Karpas-422 (cell line): ENCODE data around the gene ARID5A. TPM values are rescaled to one million over a fixed set of nuclear protein-coding genes. Genes with fewer than 3 reads are reported as not detected.

Source experiments
- DNase-seq: peaks from one replicate; pipeline ENCODE4 v3.0.0-alpha.2; 2015
- H2AFZ ChIP-seq: fragments of 200-600 bp; sonication (generic); 2 replicates; pipeline ENCODE4 v1.6.1; 2014; ENCODE audit warnings: antibody characterized with exemption, low read length, mixed read lengths
- H3K27ac ChIP-seq: fragments of 200-600 bp; sonication (generic); 2 replicates; pipeline ENCODE4 v1.5.1; 2014; ENCODE audit warnings: mild to moderate bottlenecking, low read length, moderate library complexity
- H3K27me3 ChIP-seq: fragments of 200-600 bp; sonication (generic); 2 replicates; pipeline ENCODE4 v1.6.1; 2014; ENCODE audit warnings: low read length, mixed read lengths
- H3K36me3 ChIP-seq: fragments of 200-600 bp; sonication (generic); 2 replicates; pipeline ENCODE4 v1.6.1; 2014; ENCODE audit warnings: low read length, mixed read lengths; ENCODE audit not compliant: insufficient read depth
- H3K4me1 ChIP-seq: fragments of 200-600 bp; sonication (generic); 2 replicates; pipeline ENCODE4 v1.6.1; 2014; ENCODE audit warnings: mild to moderate bottlenecking, low read length, mixed read lengths
- H3K4me2 ChIP-seq: fragments of 200-600 bp; sonication (generic); 2 replicates; pipeline ENCODE4 v1.6.1; 2014; ENCODE audit warnings: low read length, low read depth, mild to moderate bottlenecking; ENCODE audit not compliant: poor library complexity, severe bottlenecking
- H3K4me3 ChIP-seq: fragments of 200-600 bp; sonication (generic); 2 replicates; pipeline ENCODE4 v1.5.1; 2014; ENCODE audit warnings: mild to moderate bottlenecking, antibody characterized with exemption, low read length, mixed read lengths
- H3K79me2 ChIP-seq: fragments of 200-600 bp; sonication (generic); 2 replicates; pipeline ENCODE4 v1.6.1; 2014; ENCODE audit warnings: mild to moderate bottlenecking, low read length, mixed read lengths
- H3K9ac ChIP-seq: fragments of 200-600 bp; sonication (generic); 2 replicates; pipeline ENCODE4 v1.6.0; 2014; ENCODE audit warnings: low read length
- H3K9me2 ChIP-seq: fragments of 200-600 bp; sonication (generic), shearing (Covaris generic); replicated peaks from 2 replicates; pipeline ENCODE4 v1.6.0; 2014; ENCODE audit warnings: mild to moderate bottlenecking, low read length, moderate library complexity; ENCODE audit not compliant: insufficient read depth
- H3K9me3 ChIP-seq: fragments of 300-700, 200-600 bp; sonication (generic); 2 replicates; pipeline ENCODE4 v1.6.1; 2014; ENCODE audit warnings: low read length, mixed read lengths
- H4K20me1 ChIP-seq: fragments of 200-600 bp; sonication (generic); 2 replicates; pipeline ENCODE4 v1.6.1; 2014; ENCODE audit warnings: mild to moderate bottlenecking, antibody characterized with exemption, low read length, low read depth; ENCODE audit not compliant: insufficient read depth
- total RNA-seq: library from RNA; depleted of rRNA; stranded (reverse); fragments of >200 nt; shearing (Covaris generic); gene quantifications from 2 replicates; pipeline ENCODE4 v1.2.3, GENCODE V29; 2014; ENCODE audit warnings: low replicate concordance

ARID5A gene
- total RNA-seq, 1 experiment from 2014 or later, result 1.8 TPM

DNA sequence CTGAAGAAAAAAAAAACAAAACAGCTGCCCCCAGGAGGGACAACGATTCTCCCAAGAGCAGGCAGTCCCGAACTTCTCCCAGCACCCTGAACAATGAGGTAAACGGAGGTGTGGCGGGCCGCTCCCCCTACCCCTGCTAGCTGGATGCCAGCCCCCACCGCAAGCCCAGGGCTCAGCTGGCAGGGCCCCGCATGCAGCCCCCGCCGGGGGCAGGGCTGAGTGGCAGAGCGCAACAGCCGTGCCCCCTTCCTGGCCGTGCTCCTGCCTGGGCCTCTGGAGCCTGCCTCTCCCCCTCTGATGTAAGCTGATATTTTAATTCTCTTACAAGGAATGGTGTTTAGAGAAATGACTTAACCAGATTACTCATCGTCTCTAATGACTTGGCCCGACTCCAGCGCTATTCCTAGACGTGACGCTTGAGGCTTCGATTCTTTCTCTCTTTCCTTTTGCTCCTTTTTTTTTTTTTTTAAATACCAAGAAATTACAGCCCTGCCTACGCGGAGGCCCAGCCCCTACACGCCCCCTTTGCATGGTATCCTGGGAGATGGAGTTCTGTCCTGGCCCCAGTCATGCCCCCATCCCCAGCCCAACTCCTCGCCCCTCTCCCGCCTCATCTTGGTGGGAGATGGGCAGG, 4.6 kb upstream of the ARID5A start:
- no peak overlapping the region for H3K9ac ChIP-seq
- H3K4me2 ChIP-seq, result peak overlapping the region; percentile 14
- peak; percentile 73 for DNase-seq
- no peaks in the 10 kb centered on the region for H3K27me3 ChIP-seq
- no peaks in the 10 kb centered on the region for H3K9me2 ChIP-seq
- H3K27ac ChIP-seq, result no peak overlapping the region
- H3K9me3 ChIP-seq, result no peaks in the 10 kb centered on the region
- H3K4me1 ChIP-seq, result peaks cover 20% of the 10 kb centered on the region
- no peak overlapping the region for H2AFZ ChIP-seq
- H3K79me2 ChIP-seq, result no peaks in the 10 kb centered on the region
- H3K36me3 ChIP-seq, result no peaks in the 10 kb centered on the region
- no peak overlapping the region for H3K4me3 ChIP-seq
- peaks cover 3% of the 10 kb centered on the region; the same call in 1 of the 2 replicates for H4K20me1 ChIP-seq

DNA sequence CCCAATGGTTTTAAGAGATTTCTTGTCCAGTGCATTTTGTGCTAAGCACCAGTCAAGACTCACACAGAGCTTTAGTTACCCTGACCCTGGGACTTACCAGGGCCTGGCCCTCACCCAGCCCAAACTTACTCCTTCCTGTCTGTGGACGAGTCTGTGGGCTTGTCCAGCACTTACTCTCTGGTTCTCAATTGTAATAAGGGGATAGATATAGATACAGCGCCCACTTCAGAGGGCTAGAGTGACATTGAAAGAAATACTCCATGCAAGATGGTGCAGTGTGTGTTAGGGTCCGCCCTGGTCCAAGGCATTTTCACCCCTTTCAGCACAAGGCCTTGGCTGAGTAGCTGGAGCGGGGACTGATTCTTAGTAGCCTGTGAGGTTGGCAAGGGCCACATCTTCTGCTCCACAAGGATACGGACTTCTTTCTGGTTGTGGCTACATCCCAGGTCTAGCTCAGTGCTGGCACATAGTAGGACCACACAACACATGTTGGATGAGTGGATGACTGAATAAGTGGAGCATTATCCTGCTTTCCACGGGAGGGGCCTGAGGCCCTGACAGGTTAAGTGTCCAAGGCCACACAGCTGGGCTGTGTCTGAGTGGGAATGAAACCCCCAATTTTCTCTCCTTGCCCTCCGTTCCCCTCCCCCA, 3.8 kb upstream of the ARID5A start:
- no peak overlapping the region for H2AFZ ChIP-seq
- H3K9ac ChIP-seq, result no peak overlapping the region
- H3K9me2 ChIP-seq, result no peaks in the 10 kb centered on the region
- no peaks in the 10 kb centered on the region for H3K36me3 ChIP-seq
- peaks cover 9% of the 10 kb centered on the region; the same call in 1 of the 2 replicates for H4K20me1 ChIP-seq
- no peak for DNase-seq
- H3K4me1 ChIP-seq, result peaks cover 26% of the 10 kb centered on the region
- H3K4me2 ChIP-seq, result no peak overlapping the region
- no peaks in the 10 kb centered on the region for H3K27me3 ChIP-seq
- H3K27ac ChIP-seq, result no peak overlapping the region
- H3K9me3 ChIP-seq, result no peaks in the 10 kb centered on the region
- no peaks in the 10 kb centered on the region for H3K79me2 ChIP-seq
- H3K4me3 ChIP-seq, result no peak overlapping the region

DNA sequence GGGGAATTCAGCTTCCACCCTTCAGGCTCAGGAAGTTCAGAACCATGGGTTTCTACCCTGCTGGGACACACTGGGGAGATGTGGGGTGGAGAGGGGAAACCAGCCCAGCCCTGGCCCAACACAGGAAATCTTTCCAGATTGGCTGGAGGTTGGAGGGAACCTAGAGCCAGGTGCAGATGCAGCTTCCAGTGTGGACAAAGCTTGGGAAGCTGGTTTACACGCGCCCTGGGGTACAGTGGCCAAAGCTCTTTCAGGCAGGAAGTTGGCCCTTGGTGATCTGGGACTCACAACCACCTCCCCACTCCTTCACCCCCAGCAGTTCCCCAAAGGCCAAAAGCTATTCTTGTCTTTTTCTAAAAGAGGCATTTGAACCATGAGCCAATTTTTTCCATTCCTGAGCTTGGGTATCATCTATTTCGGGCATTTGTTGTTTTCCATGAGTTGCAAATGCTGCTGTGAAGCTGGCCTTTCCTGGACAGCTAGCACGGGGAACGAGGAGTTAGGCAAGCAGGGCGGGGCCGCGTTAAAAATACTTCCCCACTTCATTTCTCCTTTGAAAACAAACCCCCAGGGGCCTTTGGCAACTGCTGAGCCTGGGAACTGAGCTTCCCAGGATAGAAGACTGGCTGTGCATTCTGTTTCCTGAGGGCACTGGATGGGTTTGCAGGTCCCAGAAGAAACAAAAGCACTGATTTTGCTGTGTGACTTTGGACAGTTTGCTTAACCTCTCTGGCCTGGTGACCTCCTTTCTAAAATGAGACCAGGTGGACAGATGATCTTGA, 3.1 kb upstream of the ARID5A start:
- Histone ChIP-seq H3K27me3 (no peaks in the 10 kb centered on the region), H3K79me2 (no peaks in the 10 kb centered on the region), H3K4me3 (no peak overlapping the region), H3K9me2 (no peaks in the 10 kb centered on the region), H2AFZ (no peak overlapping the region), H3K9me3 (no peaks in the 10 kb centered on the region), H3K36me3 (no peaks in the 10 kb centered on the region), H3K4me1 (peaks cover 27% of the 10 kb centered on the region), H3K27ac (no peak overlapping the region), H4K20me1 (peaks cover 16% of the 10 kb centered on the region; the same call in 1 of the 2 replicates), H3K9ac (no peak overlapping the region), H3K4me2 (no peak overlapping the region)
- DNase-seq, result peak; percentile 48

DNA sequence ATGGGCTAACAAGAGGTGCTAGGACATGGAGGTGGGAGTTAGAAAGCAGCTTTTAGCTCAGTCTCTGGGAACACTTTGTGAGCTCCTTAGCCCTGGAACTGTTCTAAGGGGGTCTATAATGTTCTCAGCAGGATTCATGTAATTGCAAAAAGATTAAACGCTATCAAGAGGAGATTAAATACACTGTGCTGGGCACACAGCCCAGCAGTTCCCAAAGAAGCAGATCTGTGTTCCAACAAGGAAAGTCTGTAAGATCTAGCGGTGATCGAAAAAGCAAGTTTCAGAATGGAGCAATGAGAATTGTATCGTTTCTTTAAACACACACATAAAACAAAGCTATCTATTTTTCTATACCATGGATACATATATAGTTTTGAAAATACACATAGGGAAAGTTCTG, 2.4 kb upstream of the ARID5A start:
- Histone ChIP-seq H3K4me3 (no peak overlapping the region), H3K27ac (no peak overlapping the region), H3K4me2 (no peak overlapping the region), H3K4me1 (peaks cover 29% of the 10 kb centered on the region), H3K9me2 (no peaks in the 10 kb centered on the region), H3K9ac (no peak overlapping the region), H3K36me3 (no peaks in the 10 kb centered on the region), H3K79me2 (no peaks in the 10 kb centered on the region), H2AFZ (no peak overlapping the region), H4K20me1 (peaks cover 22% of the 10 kb centered on the region; the same call in 1 of the 2 replicates), H3K27me3 (no peaks in the 10 kb centered on the region), H3K9me3 (no peaks in the 10 kb centered on the region)
- no peak for DNase-seq

DNA sequence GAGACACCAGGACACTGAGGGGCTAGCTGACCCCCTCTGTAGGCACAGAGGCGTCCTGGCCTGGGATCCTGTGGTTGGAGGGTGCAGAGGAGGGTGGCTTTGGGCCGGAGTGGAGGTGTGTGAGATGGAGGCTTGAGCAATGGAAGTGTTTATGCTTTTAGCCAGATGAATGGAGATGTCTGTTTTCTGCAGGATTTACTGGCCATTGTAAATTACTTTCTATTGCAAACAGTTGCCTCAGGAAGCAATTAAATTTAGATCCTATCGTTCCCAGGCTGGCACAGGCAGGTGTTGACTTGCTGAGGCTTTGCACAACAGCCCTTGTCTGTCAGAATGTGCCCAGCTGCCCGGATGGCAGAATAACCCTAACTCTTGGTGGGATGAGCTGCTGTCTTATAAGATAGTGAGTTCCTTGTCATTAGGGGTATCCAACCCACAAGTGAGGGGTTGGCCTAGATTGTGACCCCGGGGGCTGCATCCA, 1.8 kb upstream of the ARID5A start:
- Histone ChIP-seq H3K4me2 (no peak overlapping the region), H3K9me2 (no peaks in the 10 kb centered on the region), H3K27me3 (no peaks in the 10 kb centered on the region), H4K20me1 (peaks cover 28% of the 10 kb centered on the region; the same call in 1 of the 2 replicates), H3K9ac (no peak overlapping the region), H3K4me3 (no peak overlapping the region), H3K79me2 (no peaks in the 10 kb centered on the region), H3K9me3 (no peaks in the 10 kb centered on the region), H3K4me1 (peaks cover 29% of the 10 kb centered on the region), H2AFZ (no peak overlapping the region), H3K36me3 (no peaks in the 10 kb centered on the region), H3K27ac (no peak overlapping the region)
- no peak for DNase-seq

DNA sequence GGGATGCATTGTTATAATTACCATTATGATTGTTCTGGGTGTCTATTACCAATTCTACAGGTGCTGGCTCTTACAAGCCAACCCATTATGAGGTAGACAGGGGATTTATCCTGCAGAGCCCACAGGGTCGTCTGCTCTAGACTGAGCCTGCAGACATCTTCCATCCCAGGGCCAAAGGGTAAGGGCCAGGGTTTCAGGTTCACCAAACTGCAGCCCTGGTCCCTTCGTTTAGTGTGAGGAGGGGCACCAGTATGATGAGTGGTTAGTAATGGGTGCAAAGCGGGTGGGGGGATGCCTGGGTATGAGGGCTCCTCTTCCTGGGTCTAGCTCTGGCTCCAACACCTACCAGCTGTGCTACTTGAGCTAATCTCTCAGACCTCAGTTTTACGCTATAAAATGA, 1.2 kb upstream of the ARID5A start:
- Histone ChIP-seq H3K4me1 (peaks cover 29% of the 10 kb centered on the region), H3K27ac (no peak overlapping the region), H3K9me2 (no peaks in the 10 kb centered on the region)

DNA sequence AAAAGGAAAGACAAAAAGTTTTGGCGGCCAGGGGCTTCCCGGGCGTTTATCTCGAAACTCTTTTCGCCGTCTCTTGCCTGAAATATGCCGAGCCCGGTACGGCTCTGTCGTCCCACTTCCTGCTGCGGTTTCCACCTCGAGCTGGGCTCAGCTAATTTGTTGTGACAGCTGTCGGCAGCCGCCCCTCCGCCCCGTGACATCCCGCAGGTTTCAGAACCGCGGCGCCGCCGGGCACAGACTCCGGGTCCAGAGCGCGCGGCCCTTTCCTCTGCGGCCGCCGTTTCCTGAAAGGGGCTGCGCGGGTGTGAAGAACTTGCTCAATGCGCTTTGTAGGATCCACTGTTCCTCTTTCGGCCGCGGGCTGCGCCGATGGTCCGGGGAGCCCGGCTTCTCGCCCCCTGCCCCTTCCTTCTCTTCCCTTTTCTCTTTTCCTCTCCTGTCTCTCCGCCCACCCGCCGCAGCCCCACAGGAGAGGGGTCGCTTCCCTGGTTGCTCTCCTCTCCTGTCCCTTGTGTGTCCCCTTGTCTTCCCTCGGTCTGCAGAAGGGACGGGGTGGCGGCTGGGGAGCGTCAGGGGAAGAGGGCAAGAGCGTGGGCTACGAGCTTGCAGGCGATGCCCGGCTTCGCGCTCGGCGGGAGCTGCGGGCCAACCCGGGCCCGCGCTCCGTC, 648 bp downstream of the ARID5A start:
- no peaks in the 10 kb centered on the region for H3K36me3 ChIP-seq
- peak overlapping the region; percentile 92 for H3K4me2 ChIP-seq
- H3K27me3 ChIP-seq, result no peaks in the 10 kb centered on the region
- peak overlapping the region; percentile 68 for H3K4me3 ChIP-seq
- no peak overlapping the region for H3K27ac ChIP-seq
- H2AFZ ChIP-seq, result peak overlapping the region; percentile 89
- no peaks in the 10 kb centered on the region for H3K9me3 ChIP-seq
- H3K79me2 ChIP-seq, result no peaks in the 10 kb centered on the region
- DNase-seq, result peak; percentile 79
- H4K20me1 ChIP-seq, result peaks cover 30% of the 10 kb centered on the region; the same call in 1 of the 2 replicates
- peaks cover 23% of the 10 kb centered on the region for H3K4me1 ChIP-seq
- H3K9ac ChIP-seq, result peak overlapping the region; percentile 71
- H3K9me2 ChIP-seq, result no peaks in the 10 kb centered on the region

More for the DNA sequence above, 1.2 kb upstream of the ARID5A start:
- Histone ChIP-seq H3K4me3 (no peak overlapping the region), H2AFZ (no peak overlapping the region), H3K27me3 (no peaks in the 10 kb centered on the region), H3K9me3 (no peaks in the 10 kb centered on the region), H3K36me3 (no peaks in the 10 kb centered on the region), H3K9ac (no peak overlapping the region), H4K20me1 (peaks cover 30% of the 10 kb centered on the region; the same call in 1 of the 2 replicates), H3K79me2 (no peaks in the 10 kb centered on the region), H3K4me2 (no peak overlapping the region)
- no peak for DNase-seq
